IMR-90 (cell line): ENCODE results near the gene PKD2L1. TPM values are rescaled to one million over a fixed set of nuclear protein-coding genes. Genes with fewer than 3 reads are reported as not detected.

Source experiments
- ATAC-seq: fragments of 200-7000 bp; cut with Tn5 transposase; 2 replicates; pipeline ENCODE4 v1.9.1; 2020; ENCODE audit warnings: low read depth, mild to moderate bottlenecking, moderate library complexity
- BruUV-seq: library from RNA; stranded (reverse); fragments of 400-500 nt; replicated peaks from 2 replicates; lab custom pipeline; 2021; lab: Mats Ljungman, UMichigan
- CTCF ChIA-PET: fragments of 300-600 bp; formaldehyde crosslinking; extraction: SDS; loops from one replicate; lab custom pipeline; 2021; ENCODE audit warnings: antibody characterized with exemption; lab: Yijun Ruan, JAX
- POLR2A ChIA-PET: fragments of 300-600 bp; sonication (Branson Sonifier 250); formaldehyde crosslinking; loops from one replicate; lab custom pipeline; 2022; ENCODE audit warnings: antibody characterized with exemption; ENCODE audit not compliant: unreplicated experiment; lab: Charles Lee
- DNase-seq: peaks from one replicate; pipeline ENCODE4 v3.0.0; 2013
- H2AFZ ChIP-seq: replicated peaks from 2 replicates; pipeline ENCODE3; 2013; ENCODE audit warnings: low read length, mild to moderate bottlenecking; ENCODE audit not compliant: poor library complexity
- H2AK5ac ChIP-seq: 2 replicates; pipeline ENCODE4 v1.6.1; 2013; ENCODE audit warnings: low read depth, low read length, inconsistent platforms
- H2AK9ac ChIP-seq: replicated peaks from 2 replicates; pipeline ENCODE3; 2013; ENCODE audit warnings: mild to moderate bottlenecking, low read depth, low read length, moderate library complexity; ENCODE audit not compliant: poor library complexity
- H2BK120ac ChIP-seq: 2 replicates; pipeline ENCODE4 v1.6.1; 2013; ENCODE audit warnings: low read depth, low read length, inconsistent platforms
- H2BK15ac ChIP-seq: 3 replicates; pipeline ENCODE4 v1.6.1; 2013; ENCODE audit warnings: low read depth, low read length, inconsistent platforms
- H2BK20ac ChIP-seq: 2 replicates; pipeline ENCODE4 v1.6.1; 2013; ENCODE audit warnings: low read depth, mild to moderate bottlenecking, inconsistent platforms, low read length, moderate library complexity
- H2BK5ac ChIP-seq: 2 replicates; pipeline ENCODE4 v1.6.1; 2013; ENCODE audit warnings: mild to moderate bottlenecking, low read depth, low read length, inconsistent platforms; ENCODE audit not compliant: poor library complexity, severe bottlenecking
- H3K14ac ChIP-seq: replicated peaks from 2 replicates; pipeline ENCODE4 v1.6.1; 2013; ENCODE audit warnings: low read depth, low read length, inconsistent platforms
- H3K18ac ChIP-seq: 2 replicates; pipeline ENCODE4 v1.6.1; 2013; ENCODE audit warnings: low read depth, low read length, control low read depth
- H3K23ac ChIP-seq: 2 replicates; pipeline ENCODE4 v1.6.1; 2013; ENCODE audit warnings: low read depth, low read length, inconsistent platforms
- H3K27ac ChIP-seq: 2 replicates; pipeline ENCODE4 v1.5.1; 2013; ENCODE audit warnings: mild to moderate bottlenecking, control low read depth, low read length; ENCODE audit not compliant: insufficient read depth
- H3K27me3 ChIP-seq: 2 replicates; pipeline ENCODE4 v1.6.1; 2013; ENCODE audit warnings: low read length; ENCODE audit not compliant: control insufficient read depth, insufficient read depth
- H3K36me3 ChIP-seq: 2 replicates; pipeline ENCODE4 v1.6.1; 2013; ENCODE audit warnings: low read length, mixed read lengths; ENCODE audit not compliant: control insufficient read depth, insufficient read depth
- H3K4ac ChIP-seq: 2 replicates; pipeline ENCODE4 v1.6.1; 2013; ENCODE audit warnings: low read depth, low read length, inconsistent platforms
- H3K4me1 ChIP-seq: 2 replicates; pipeline ENCODE4 v1.6.1; 2013; ENCODE audit warnings: low read length, mixed read lengths; ENCODE audit not compliant: control insufficient read depth, insufficient read depth
- H3K4me2 ChIP-seq: 2 replicates; pipeline ENCODE4 v1.6.1; 2013; ENCODE audit warnings: low read depth, mild to moderate bottlenecking, control low read depth, low read length, moderate library complexity
- H3K4me3 ChIP-seq: 2 replicates; pipeline ENCODE4 v1.5.1; 2013; ENCODE audit warnings: low read depth, mild to moderate bottlenecking, control low read depth, low read length, moderate library complexity; ENCODE audit not compliant: insufficient read depth
- H3K56ac ChIP-seq: 2 replicates; pipeline ENCODE4 v1.6.1; 2013; ENCODE audit warnings: low read length, inconsistent platforms; ENCODE audit not compliant: insufficient read depth; ENCODE audit errors: extremely low read depth
- H3K79me1 ChIP-seq, 2 experiments: 2 replicates each; pipeline ENCODE4 v1.6.1; 2013; ENCODE audit warnings: low read length in 2 of 2, inconsistent platforms in 1 of 2, low read depth in 1 of 2
- H3K9ac ChIP-seq: 2 replicates; pipeline ENCODE4 v1.6.1; 2013; ENCODE audit warnings: low read depth, low read length, control low read depth
- H3K9me1 ChIP-seq: 2 replicates; pipeline ENCODE4 v1.6.1; 2013; ENCODE audit warnings: low read length, inconsistent platforms; ENCODE audit not compliant: insufficient read depth
- H3K9me3 ChIP-seq: 2 replicates; pipeline ENCODE4 v1.6.1; 2013; ENCODE audit warnings: low read length; ENCODE audit not compliant: control insufficient read depth, insufficient read depth
- H4K20me1 ChIP-seq: 2 replicates; pipeline ENCODE4 v1.6.1; 2013; ENCODE audit warnings: low read length, inconsistent platforms; ENCODE audit not compliant: insufficient read depth
- H4K5ac ChIP-seq: 2 replicates; pipeline ENCODE4 v1.6.1; 2013; ENCODE audit warnings: mild to moderate bottlenecking, low read depth, low read length, control low read depth
- H4K8ac ChIP-seq, 2 experiments: 2 replicates each; pipeline ENCODE4 v1.6.1; 2013; ENCODE audit warnings: low read depth in 2 of 2, low read length in 2 of 2, control low read depth in 1 of 2, inconsistent platforms in 1 of 2
- H4K91ac ChIP-seq: 2 replicates; pipeline ENCODE4 v1.6.1; 2013; ENCODE audit warnings: low read depth, low read length, inconsistent platforms; ENCODE audit not compliant: insufficient read depth
- BHLHE40 ChIP-seq: fragments of 150-350 bp; IDR thresholded peaks from 2 replicates; pipeline ENCODE4 v1.6.1; 2016; ENCODE audit warnings: mild to moderate bottlenecking, low read depth, low read length
- MXI1 ChIP-seq: IDR thresholded peaks from 2 replicates; pipeline ENCODE4 v1.6.1; 2012; ENCODE audit warnings: low read depth, mild to moderate bottlenecking, low read length, moderate library complexity, borderline replicate concordance
- NFE2L2 ChIP-seq: fragments of 150-350 bp; IDR thresholded peaks from 2 replicates; pipeline ENCODE4 v1.6.1; 2016; ENCODE audit warnings: low read depth, mild to moderate bottlenecking, low read length
- POLR2A ChIP-seq: IDR thresholded peaks from 2 replicates; pipeline ENCODE4 v1.6.1; 2012; ENCODE audit warnings: mild to moderate bottlenecking, low read depth, low read length
- SMC3 ChIP-seq: fragments of 150-350 bp; IDR thresholded peaks from 2 replicates; pipeline ENCODE4 v1.6.1; 2016; ENCODE audit warnings: low read depth, mild to moderate bottlenecking, antibody characterized with exemption, low read length, moderate library complexity
- WGBS, 2 experiments: methylation state at CpG; one replicate each; pipeline versions ENCODE4 v1.1.5 to v1.1.7; 2013; ENCODE audit warnings: missing lambda C conversion rate in 2 of 2; ENCODE audit not compliant: insufficient read length in 1 of 2; ENCODE audit errors: extremely low coverage in 2 of 2; 5-methylcytosine and 5-hydroxymethylcytosine counted together
- dilution Hi-C: fragments of 300-500 bp; cut with HindIII; formaldehyde crosslinking; loops from one replicate; pipeline ENCODE4 v1.14.3; 2018; ENCODE audit warnings: low sequenced_read_pairs; ENCODE audit not compliant: unreplicated experiment
- in situ Hi-C: fragments of 300-500 bp; cut with MboI; formaldehyde crosslinking; loops from 3 replicates; pipeline ENCODE4 v1.14.3; 2019; ENCODE audit warnings: low sequenced_read_pairs, inconsistent platforms, mixed read lengths
- intact Hi-C: fragments of 100-400 bp; cut with micrococcal nuclease; formaldehyde crosslinking; loops from 2 replicates; pipeline ENCODE4 v1.10.0; 2022
- polyA plus RNA-seq, 3 experiments: library from polyadenylated mRNA; depleted of rRNA; stranded (reverse); fragments of >200 nt; gene quantifications; 2 replicates each; pipeline ENCODE4 v1.2.3, GENCODE V29; 2012; ENCODE audit warnings: low replicate concordance in 1 of 3
- total RNA-seq: library from RNA; depleted of rRNA; stranded (reverse); fragments of >200 nt; gene quantifications from 2 replicates; pipeline ENCODE4 v1.2.3, GENCODE V29; 2012

The PKD2L1 gene
- total and polyA plus RNA-seq, 2 of the 4 experiments (the other 2 are of a cell fraction): not detected

- no peak for ATAC-seq
- H3K9me3 ChIP-seq: no peaks in the 10 kb centered on the region
- H3K4ac ChIP-seq: no peak overlapping the region
- in situ Hi-C loops: loop anchor here (10.0 kb wide), 1 partner anchor 130 kb away; no protein-coding TSS in a partner anchor
- H4K91ac ChIP-seq: no peak overlapping the region
- no peaks in the 10 kb centered on the region for H3K36me3 ChIP-seq
- H4K8ac ChIP-seq: no peak overlapping the region
- H3K4me2 ChIP-seq: no peak overlapping the region
- WGBS, 2 experiments: no CpG with 5 or more reads among the region's 3 CpGs
- H3K14ac ChIP-seq: no peak overlapping the region
- POLR2A ChIA-PET: interaction anchor here (0.6 kb wide), 1 partner anchor 127 kb away, joined by 5 read pairs; no protein-coding TSS in a partner anchor
- peaks cover 15% of the 10 kb centered on the region for H3K27me3 ChIP-seq
- no peak overlapping the region for H2BK20ac ChIP-seq
- no peak overlapping the region for H3K4me3 ChIP-seq
- no peaks in the 10 kb centered on the region for H3K79me1 ChIP-seq
- no peaks in the 10 kb centered on the region for H3K9me1 ChIP-seq
- BruUV-seq: no TSS peak
- no peak overlapping the region for H2BK5ac ChIP-seq
- H3K56ac ChIP-seq: no peak overlapping the region
- no peak overlapping the region for H2AFZ ChIP-seq
- no peak for TF ChIP-seq POLR2A
- no peak for TF ChIP-seq MXI1
- TF ChIP-seq BHLHE40: no peak
- no peak for TF ChIP-seq NFE2L2
- no peak for TF ChIP-seq SMC3
- no peak overlapping the region for H2AK9ac ChIP-seq
- CTCF ChIA-PET: interaction anchor here (1.3 kb wide), 2 partner anchors 16 to 32 kb away, joined by 3 to 5 read pairs; no protein-coding TSS in a partner anchor
- no peak for DNase-seq
- no peak overlapping the region for H2BK15ac ChIP-seq
- no peak overlapping the region for H3K9ac ChIP-seq
- H4K20me1 ChIP-seq: no peaks in the 10 kb centered on the region
- no peak overlapping the region for H2BK120ac ChIP-seq
- H2AK5ac ChIP-seq: no peak overlapping the region
- no peak overlapping the region for H3K27ac ChIP-seq
- dilution Hi-C loops: no loop called here
- H3K23ac ChIP-seq: no peak overlapping the region
- no peaks in the 10 kb centered on the region for H3K4me1 ChIP-seq
- H3K18ac ChIP-seq: no peak overlapping the region
- intact Hi-C loops: loop anchor here (10.0 kb wide), 1 partner anchor 200 kb away; no protein-coding TSS in a partner anchor
- no peak overlapping the region for H4K5ac ChIP-seq
Observed at GRCh38 chr10:100304414-100304813, 25.6 kb downstream of the PKD2L1 start.
